GM23338 (cell line): ENCODE measurements around the gene MSL1. TPM values are rescaled to one million over a fixed set of nuclear protein-coding genes. Genes with fewer than 3 reads are reported as not detected.

Source experiments
- ATAC-seq: fragments of 200-7000 bp; cut with Tn5 transposase; 3 replicates; pipeline ENCODE4 v1.9.1; 2020
- DNase-seq: peaks from one replicate; pipeline ENCODE4 v3.0.0-alpha.2; 2015; ENCODE audit warnings: low spot score
- H2AFZ ChIP-seq: fragments of 200-600 bp; sonication (generic); 2 replicates; pipeline ENCODE4 v1.8.0; 2016; ENCODE audit warnings: antibody characterized with exemption, mild to moderate bottlenecking, moderate library complexity
- H3F3A ChIP-seq: fragments of 200-600 bp; sonication (generic); replicated peaks from 2 replicates; pipeline ENCODE4 v1.8.0; 2017; ENCODE audit warnings: antibody characterized with exemption, mixed run types, low read depth
- H3K27ac ChIP-seq: fragments of 200-600 bp; sonication (generic); 2 replicates; pipeline ENCODE4 v1.6.1; 2016; ENCODE audit warnings: low read depth
- H3K27me3 ChIP-seq: fragments of 200-600 bp; sonication (generic); 2 replicates; pipeline ENCODE4 v1.8.0; 2016; ENCODE audit warnings: mild to moderate bottlenecking, mixed run types, moderate library complexity; ENCODE audit not compliant: insufficient read depth
- H3K36me3 ChIP-seq: fragments of 200-600 bp; sonication (generic); 2 replicates; pipeline ENCODE4 v1.8.0; 2016; ENCODE audit warnings: mild to moderate bottlenecking; ENCODE audit not compliant: insufficient read depth
- H3K4me1 ChIP-seq: fragments of 200-600 bp; sonication (generic); 2 replicates; pipeline ENCODE4 v1.8.0; 2016; ENCODE audit warnings: mild to moderate bottlenecking, moderate library complexity; ENCODE audit not compliant: insufficient read depth
- H3K4me2 ChIP-seq: fragments of 200-600 bp; sonication (generic); 2 replicates; pipeline ENCODE4 v1.7.1; 2017; ENCODE audit warnings: mixed run types
- H3K4me3 ChIP-seq: fragments of 200-600 bp; sonication (generic); 2 replicates; pipeline ENCODE4 v1.6.1; 2016; ENCODE audit warnings: mixed run types
- H3K79me2 ChIP-seq: fragments of 200-600 bp; sonication (generic); replicated peaks from 2 replicates; pipeline ENCODE4 v1.8.0; 2017; ENCODE audit warnings: mild to moderate bottlenecking; ENCODE audit not compliant: insufficient read depth
- H3K9me2 ChIP-seq: fragments of 200-600 bp; sonication (generic); 2 replicates; pipeline ENCODE4 v1.8.0; 2017; ENCODE audit not compliant: insufficient read depth
- H4K20me1 ChIP-seq: fragments of 200-600 bp; sonication (generic); replicated peaks from 2 replicates; pipeline ENCODE4 v1.8.0; 2017; ENCODE audit warnings: mild to moderate bottlenecking; ENCODE audit not compliant: insufficient read depth
- H3K27ac Mint-ChIP-seq: 2 replicates; pipeline ENCODE4 v1.8.0; 2020; ENCODE audit warnings: inconsistent platforms, mild to moderate bottlenecking, moderate library complexity, mixed read lengths
- H3K27me3 Mint-ChIP-seq: 3 replicates; pipeline ENCODE4 v1.8.0; 2022; ENCODE audit warnings: low read depth, mild to moderate bottlenecking, moderate library complexity, mixed read lengths, inconsistent platforms; ENCODE audit not compliant: insufficient read depth, poor library complexity
- H3K36me3 Mint-ChIP-seq: 3 replicates; pipeline ENCODE4 v1.8.0; 2021; ENCODE audit warnings: low read depth, mild to moderate bottlenecking, inconsistent platforms, moderate library complexity, mixed read lengths
- H3K4me1 Mint-ChIP-seq: 3 replicates; pipeline ENCODE4 v1.8.0; 2020; ENCODE audit warnings: mild to moderate bottlenecking, inconsistent platforms, mixed read lengths
- H3K4me3 Mint-ChIP-seq: 3 replicates; pipeline ENCODE4 v1.8.0; 2021; ENCODE audit warnings: moderate library complexity, mild to moderate bottlenecking, inconsistent platforms, mixed read lengths
- H3K9me3 Mint-ChIP-seq: 3 replicates; pipeline ENCODE4 v1.8.0; 2020; ENCODE audit warnings: moderate library complexity, mild to moderate bottlenecking, inconsistent platforms, mixed read lengths
- POLR2AphosphoS5 ChIP-seq: IDR thresholded peaks from 2 replicates; pipeline ENCODE4 v1.6.1; 2016; ENCODE audit warnings: antibody characterized with exemption, low read depth
- REST ChIP-seq: IDR thresholded peaks from one replicate; pipeline ENCODE4 v1.6.1; 2018; ENCODE audit warnings: antibody characterized with exemption; ENCODE audit not compliant: unreplicated experiment
- ZNF462 ChIP-seq: fragments of 250-450 bp; sonication (Bioruptor Pico); IDR thresholded peaks from 2 replicates; pipeline ENCODE4 v1.5.0; 2020; ENCODE audit warnings: mild to moderate bottlenecking, moderate library complexity
- polyA plus RNA-seq: library from polyadenylated mRNA; unstranded; fragments of >200 nt; fragmentation: Nextera tagmentation; extraction: Ambion mirVana; gene quantifications from 2 replicates; pipeline ENCODE4 v1.2.1, GENCODE V29; 2016
- total RNA-seq: library from RNA; depleted of rRNA; stranded (reverse); fragments of >200 nt; shearing (Covaris generic); gene quantifications from 2 replicates; pipeline ENCODE4 v1.2.3, GENCODE V29; 2014

MSL1 gene
- total and polyA plus RNA-seq, 2 experiments from 2014 or later: 16.2 to 56.5 TPM

GRCh38 chr17:40110026-40110845 is 11.5 kb upstream of the MSL1 start:
- peak overlapping the region; percentile 83 for H3K27ac Mint-ChIP-seq
- H3K4me1 ChIP-seq: peaks cover 75% of the 10 kb centered on the region
- peaks cover 30% of the 10 kb centered on the region for H3K27me3 ChIP-seq
- H3K4me3 ChIP-seq: no peak overlapping the region
- no peaks in the 10 kb centered on the region for H3K79me2 ChIP-seq
- H3K9me2 ChIP-seq: peaks cover 7% of the 10 kb centered on the region; the same call in 1 of the 2 replicates
- peaks cover 11% of the 10 kb centered on the region; the same call in 1 of the 2 replicates for H3F3A ChIP-seq
- H3K9me3 Mint-ChIP-seq: no peaks in the 10 kb centered on the region
- peak overlapping the region; percentile 66 for H3K4me2 ChIP-seq
- ATAC-seq (peak; percentile 35), DNase-seq (peak; percentile 90)
- H3K27me3 Mint-ChIP-seq: peaks cover 40% of the 10 kb centered on the region
- peak overlapping the region; percentile 80; the same call in 1 of the 2 replicates for H3K27ac ChIP-seq
- peaks cover 5% of the 10 kb centered on the region; the same call in 1 of the 3 replicates for H3K36me3 Mint-ChIP-seq
- no peak for TF ChIP-seq REST
- 0 out of 2 replicates have a peak, but pooled peaks have one; percentile 19 for TF ChIP-seq POLR2AphosphoS5
- peak; percentile 60 for TF ChIP-seq ZNF462 (CRISPR knock-in tag)
- peak overlapping the region; percentile 36; the same call in 2 of the 3 replicates for H3K4me3 Mint-ChIP-seq
- H3K36me3 ChIP-seq: no peaks in the 10 kb centered on the region
- peaks cover 85% of the 10 kb centered on the region for H3K4me1 Mint-ChIP-seq
- H4K20me1 ChIP-seq: no peaks in the 10 kb centered on the region
- no peak overlapping the region for H2AFZ ChIP-seq
